IPS-18c (cell line): Measurements from ENCODE around the gene GALNT17.

Source experiments
- H3K4me3 ChIP-seq: 2 replicates; pipeline ENCODE4 v1.7.0; 2013; ENCODE audit warnings: low read depth, mild to moderate bottlenecking, low read length, moderate library complexity; ENCODE audit not compliant: insufficient read depth
- H3K9me3 ChIP-seq: one replicate; pipeline ENCODE4 v1.6.1; 2013; ENCODE audit warnings: mild to moderate bottlenecking, low read length, moderate library complexity; ENCODE audit not compliant: control insufficient read depth, insufficient read depth

GALNT17 gene

GRCh38 chr7:71339924-71340323 is 208.0 kb downstream of the GALNT17 start:
- Histone ChIP-seq H3K9me3 (peaks cover 2% of the 10 kb centered on the region), H3K4me3 (no peak overlapping the region)

- H3K9me3 ChIP-seq, result no peaks in the 10 kb centered on the region
- H3K4me3 ChIP-seq, result no peak overlapping the region
Observed at GRCh38 chr7:71342202-71342601, 210.3 kb downstream of the GALNT17 start.

GRCh38 chr7:71343039-71343438 is 211.1 kb downstream of the GALNT17 start:
- H3K4me3 ChIP-seq, result no peak overlapping the region
- H3K9me3 ChIP-seq, result no peaks in the 10 kb centered on the region

- no peaks in the 10 kb centered on the region for H3K9me3 ChIP-seq
- H3K4me3 ChIP-seq, result no peak overlapping the region
Observed at GRCh38 chr7:71343892-71344291, 211.9 kb downstream of the GALNT17 start.

GRCh38 chr7:71345117-71345884 is 213.4 kb downstream of the GALNT17 start:
- Histone ChIP-seq H3K4me3 (no peak overlapping the region), H3K9me3 (no peaks in the 10 kb centered on the region)

- H3K9me3 ChIP-seq, result no peaks in the 10 kb centered on the region
Observed at GRCh38 chr7:71348821-71349681, 217.1 kb downstream of the GALNT17 start.

GRCh38 chr7:71349682-71350481 is 217.9 kb downstream of the GALNT17 start:
- no peaks in the 10 kb centered on the region for H3K9me3 ChIP-seq
- no peak overlapping the region for H3K4me3 ChIP-seq

More at GRCh38 chr7:71348821-71349681, 217.1 kb downstream of the GALNT17 start:
- H3K4me3 ChIP-seq, result no peak overlapping the region

- H3K4me3 ChIP-seq, result no peak overlapping the region
- H3K9me3 ChIP-seq, result no peaks in the 10 kb centered on the region
Observed at GRCh38 chr7:71350680-71351079, 218.7 kb downstream of the GALNT17 start.

- Histone ChIP-seq H3K4me3 (no peak overlapping the region), H3K9me3 (peaks cover 3% of the 10 kb centered on the region)
Observed at GRCh38 chr7:71354716-71355115, 222.8 kb downstream of the GALNT17 start.

GRCh38 chr7:71361451-71362032 is 229.6 kb downstream of the GALNT17 start:
- H3K4me3 ChIP-seq, result no peak overlapping the region

GRCh38 chr7:71362240-71362639 is 230.3 kb downstream of the GALNT17 start:
- H3K9me3 ChIP-seq, result peaks cover 3% of the 10 kb centered on the region
- no peak overlapping the region for H3K4me3 ChIP-seq

More at GRCh38 chr7:71361451-71362032, 229.6 kb downstream of the GALNT17 start:
- peaks cover 3% of the 10 kb centered on the region for H3K9me3 ChIP-seq

GRCh38 chr7:71363223-71363622 is 231.3 kb downstream of the GALNT17 start:
- Histone ChIP-seq H3K9me3 (peaks cover 3% of the 10 kb centered on the region), H3K4me3 (no peak overlapping the region)

GRCh38 chr7:71363627-71364026 is 231.7 kb downstream of the GALNT17 start:
- H3K4me3 ChIP-seq, result no peak overlapping the region
- H3K9me3 ChIP-seq, result peaks cover 2% of the 10 kb centered on the region

GRCh38 chr7:71364551-71364950 is 232.6 kb downstream of the GALNT17 start:
- Histone ChIP-seq H3K9me3 (no peaks in the 10 kb centered on the region), H3K4me3 (no peak overlapping the region)

- H3K4me3 ChIP-seq, result no peak overlapping the region
- no peaks in the 10 kb centered on the region for H3K9me3 ChIP-seq
Observed at GRCh38 chr7:71372991-71373390, 241.0 kb downstream of the GALNT17 start.

- Histone ChIP-seq H3K4me3 (no peak overlapping the region), H3K9me3 (no peaks in the 10 kb centered on the region)
Observed at GRCh38 chr7:71377062-71377461, 245.1 kb downstream of the GALNT17 start.

GRCh38 chr7:71377469-71377868 is 245.5 kb downstream of the GALNT17 start:
- Histone ChIP-seq H3K4me3 (no peak overlapping the region), H3K9me3 (no peaks in the 10 kb centered on the region)
